HG03558 (cell line): ENCODE measurements around the gene SPP1.

Experiments used
- ATAC-seq: cut with Tn5 transposase; IDR thresholded peaks from one replicate; pipeline ENCODE4 v1.9.1; 2021; ENCODE audit warnings: moderate number of reproducible peaks; ENCODE audit not compliant: unreplicated experiment; ENCODE audit errors: extremely low read depth

Gene SPP1

GRCh38 chr4:87950936-87951511 is 24.5 kb upstream of the SPP1 start:
- ATAC-seq, result no peak

DNA sequence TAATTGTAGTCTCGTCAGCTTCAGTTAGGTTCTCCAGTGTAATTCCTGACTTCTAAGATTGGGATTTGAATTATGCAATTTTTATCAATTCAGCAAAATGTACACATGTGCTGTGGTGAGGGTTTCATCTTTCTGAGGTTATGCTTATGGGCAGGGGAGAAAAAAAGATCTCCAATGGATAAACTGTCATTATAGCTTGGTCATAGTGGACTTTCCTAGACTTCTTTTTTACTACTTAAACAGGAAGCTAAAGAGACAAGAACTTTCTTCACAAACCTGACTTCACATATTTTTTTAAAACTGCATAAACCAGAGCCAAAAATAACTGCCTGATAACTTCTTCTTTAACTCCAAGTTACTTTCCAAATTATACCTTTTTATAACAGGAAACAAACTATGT is 21.7 kb upstream of the SPP1 start:
- no peak for ATAC-seq

DNA sequence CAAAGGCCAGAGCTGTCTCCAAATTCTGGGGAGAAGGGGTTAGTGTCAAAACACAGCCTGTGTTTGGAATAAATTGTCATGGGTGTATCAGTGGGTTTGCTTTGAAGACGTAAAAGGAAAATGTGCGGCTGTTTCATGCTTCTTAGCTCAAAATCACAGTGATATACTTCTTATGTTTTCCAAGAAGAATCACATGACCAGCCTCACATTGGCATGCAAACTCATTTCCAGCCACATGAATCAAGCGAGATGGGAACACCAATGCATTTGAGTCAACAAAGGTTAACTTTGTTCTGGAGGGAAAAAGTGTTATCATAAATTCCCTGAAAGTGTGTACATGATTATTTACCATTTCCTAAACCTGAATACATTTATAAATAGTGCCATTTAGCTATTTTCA is 19.0 kb upstream of the SPP1 start:
- no peak for ATAC-seq

DNA sequence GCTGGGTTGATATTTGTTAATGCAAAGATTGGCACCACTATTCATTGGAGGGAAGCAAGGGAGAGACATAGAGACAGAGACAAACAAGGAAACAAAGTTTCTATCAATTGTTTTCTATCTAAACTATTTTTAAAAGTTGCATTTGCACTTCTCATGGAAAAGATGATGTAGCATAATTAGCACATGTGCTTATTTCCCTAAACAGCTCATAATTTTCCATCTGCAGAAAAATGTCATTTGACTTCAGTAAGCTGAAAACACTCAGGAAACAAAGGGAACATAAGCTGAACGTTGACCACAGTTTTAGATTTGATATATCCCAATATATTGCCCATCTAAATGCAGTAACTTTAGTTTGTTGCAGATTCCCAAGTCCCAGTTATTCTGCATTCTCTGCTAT is 18.5 kb upstream of the SPP1 start:
- no peak for ATAC-seq

DNA sequence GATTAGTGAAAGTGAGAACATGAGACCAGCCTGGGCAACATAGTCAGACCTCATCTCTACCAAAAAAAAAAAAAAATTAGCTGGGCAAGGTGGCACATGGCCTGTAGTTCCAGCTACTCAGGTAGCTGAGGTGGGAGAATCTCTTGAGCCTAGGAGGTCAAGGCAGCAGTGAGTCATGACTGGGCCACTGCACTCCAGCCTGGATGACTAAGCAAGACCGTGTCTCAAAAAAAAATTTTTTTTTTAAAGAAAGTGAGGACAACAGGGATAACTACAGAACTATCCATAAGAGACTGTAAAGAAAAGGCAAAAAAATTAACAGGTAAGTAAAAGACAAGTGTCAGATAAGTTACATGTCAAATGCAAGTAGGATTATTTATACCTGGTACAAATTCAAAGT is 13.5 kb upstream of the SPP1 start:
- no peak for ATAC-seq

DNA sequence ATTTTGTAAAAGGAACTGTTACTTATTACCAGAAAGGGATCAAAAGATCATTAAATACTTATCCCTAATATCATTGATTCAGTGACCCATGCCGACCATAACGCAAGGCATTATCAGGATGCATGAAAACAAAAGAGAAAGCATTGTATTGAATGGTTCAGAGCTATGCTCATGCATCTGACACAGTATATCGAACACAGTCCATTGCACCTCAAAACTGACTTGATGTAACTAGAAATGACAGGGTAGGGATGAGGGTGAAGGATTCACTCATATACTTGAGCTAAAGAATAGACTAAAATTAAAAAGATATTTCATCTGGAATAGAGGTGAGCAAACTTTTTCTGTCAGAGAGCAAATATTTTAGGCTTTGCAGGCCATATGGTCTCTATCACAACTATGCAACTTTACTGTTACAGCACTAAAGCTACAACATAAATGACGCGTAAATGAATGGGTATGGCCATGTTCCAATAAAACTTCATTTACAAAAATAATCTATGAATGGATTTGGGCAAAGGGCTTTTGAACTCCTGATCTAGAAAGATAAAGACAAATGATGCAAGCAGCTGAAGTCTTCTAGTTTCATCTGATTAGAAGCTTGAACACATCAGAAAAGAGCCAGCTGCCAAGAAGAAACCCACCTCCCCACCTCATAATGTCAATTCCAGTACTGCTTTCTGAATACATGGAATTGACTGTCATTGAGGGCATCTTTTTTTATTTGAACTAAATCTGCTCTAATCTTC is 12.9 kb upstream of the SPP1 start:
- no peak for ATAC-seq

DNA sequence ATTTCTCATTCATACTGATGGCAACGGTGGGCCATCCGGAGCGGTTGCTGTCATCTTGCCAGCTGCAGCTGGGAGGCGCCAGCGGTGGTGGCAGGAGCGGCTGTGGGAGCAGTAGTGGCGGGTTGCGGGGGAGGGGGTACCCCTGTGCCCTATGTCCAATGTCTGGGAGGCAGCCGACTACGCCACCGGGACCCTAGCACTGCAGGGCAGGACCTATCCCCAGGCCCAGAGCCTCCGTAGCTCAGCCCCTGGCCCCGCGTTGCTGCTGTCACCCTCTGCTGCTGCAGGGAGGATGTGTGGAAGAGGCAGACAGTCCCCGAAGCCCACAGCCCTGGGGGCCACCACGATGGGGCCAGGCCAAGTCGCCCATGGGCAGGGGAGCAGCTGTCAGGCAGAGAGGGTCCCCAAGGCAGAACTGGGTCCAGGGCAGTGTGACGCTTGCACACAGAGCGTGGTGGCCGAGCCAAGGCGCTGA is 10.0 kb upstream of the SPP1 start:
- ATAC-seq, result no peak

DNA sequence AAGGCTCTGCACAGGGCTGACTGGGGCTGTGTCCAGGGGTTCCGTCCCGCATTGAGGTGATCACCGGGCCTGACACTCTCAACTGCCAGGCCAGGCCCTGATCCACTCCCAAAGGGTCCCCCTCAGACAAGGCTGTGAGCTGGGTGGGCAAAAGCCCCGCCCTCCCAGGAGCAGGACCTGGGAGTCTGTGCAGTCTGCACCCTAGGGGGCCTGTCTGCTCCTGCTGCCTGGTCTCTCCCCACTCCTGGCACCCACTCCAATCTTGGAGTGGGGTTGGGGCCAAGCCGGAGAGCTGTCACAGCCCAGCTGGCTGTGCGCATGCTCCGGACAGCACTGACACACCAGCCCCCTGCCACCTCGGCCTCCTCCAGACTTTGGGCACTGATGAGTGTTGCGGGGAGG is 9.4 kb upstream of the SPP1 start:
- no peak for ATAC-seq

DNA sequence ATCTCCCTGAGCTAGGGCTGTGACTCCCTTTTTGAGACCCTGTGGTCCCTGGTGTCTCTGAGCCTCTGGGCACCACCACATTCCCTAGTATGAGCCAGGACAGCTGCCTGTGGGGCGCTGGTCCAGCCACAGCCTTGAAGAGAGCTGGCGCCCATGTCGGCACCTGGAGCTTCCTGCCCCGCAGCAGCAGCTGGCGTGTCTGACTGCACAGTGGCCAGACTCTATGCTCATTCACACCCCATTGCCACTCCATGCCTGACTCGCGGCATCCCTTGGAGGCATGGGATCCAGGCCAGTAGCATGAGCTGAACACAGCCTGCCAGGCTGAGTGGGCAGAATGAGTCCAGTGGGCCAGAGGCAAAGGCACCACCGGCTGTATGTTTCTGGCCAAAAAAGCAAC is 8.3 kb upstream of the SPP1 start:
- no peak for ATAC-seq

- no peak for ATAC-seq
Measured at GRCh38 chr4:87970121-87970520, 5.4 kb upstream of the SPP1 start.

GRCh38 chr4:87971866-87972265 is 3.6 kb upstream of the SPP1 start:
- no peak for ATAC-seq

GRCh38 chr4:87973283-87974169 is 2.0 kb upstream of the SPP1 start:
- no peak for ATAC-seq

- ATAC-seq, result no peak
Measured at GRCh38 chr4:87974856-87975462, 555 bp upstream of the SPP1 start.

- no peak for ATAC-seq
Measured at GRCh38 chr4:87977521-87978278, 2.2 kb downstream of the SPP1 start.

- ATAC-seq, result no peak
Measured at GRCh38 chr4:87978681-87979080, 3.2 kb downstream of the SPP1 start.

DNA sequence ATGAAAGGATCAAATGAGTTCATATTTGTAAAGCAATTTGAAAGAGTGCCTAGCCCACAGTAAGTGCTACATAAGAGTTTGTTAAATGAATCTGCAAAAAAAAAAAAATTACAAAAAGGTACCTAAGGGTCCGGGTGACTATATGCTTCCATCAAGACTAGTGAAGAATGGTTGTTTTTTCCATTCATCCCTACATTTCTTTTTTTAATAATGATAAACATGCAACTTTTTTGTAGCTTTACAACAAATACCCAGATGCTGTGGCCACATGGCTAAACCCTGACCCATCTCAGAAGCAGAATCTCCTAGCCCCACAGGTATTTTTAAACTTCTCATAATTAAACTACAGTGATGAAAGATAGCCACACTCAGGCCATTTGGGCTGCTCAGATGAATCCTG is 4.3 kb downstream of the SPP1 start:
- ATAC-seq, result no peak

GRCh38 chr4:87981486-87981885 is 6.0 kb downstream of the SPP1 start:
- no peak for ATAC-seq

GRCh38 chr4:87982036-87982435 is 6.5 kb downstream of the SPP1 start:
- no peak for ATAC-seq

DNA sequence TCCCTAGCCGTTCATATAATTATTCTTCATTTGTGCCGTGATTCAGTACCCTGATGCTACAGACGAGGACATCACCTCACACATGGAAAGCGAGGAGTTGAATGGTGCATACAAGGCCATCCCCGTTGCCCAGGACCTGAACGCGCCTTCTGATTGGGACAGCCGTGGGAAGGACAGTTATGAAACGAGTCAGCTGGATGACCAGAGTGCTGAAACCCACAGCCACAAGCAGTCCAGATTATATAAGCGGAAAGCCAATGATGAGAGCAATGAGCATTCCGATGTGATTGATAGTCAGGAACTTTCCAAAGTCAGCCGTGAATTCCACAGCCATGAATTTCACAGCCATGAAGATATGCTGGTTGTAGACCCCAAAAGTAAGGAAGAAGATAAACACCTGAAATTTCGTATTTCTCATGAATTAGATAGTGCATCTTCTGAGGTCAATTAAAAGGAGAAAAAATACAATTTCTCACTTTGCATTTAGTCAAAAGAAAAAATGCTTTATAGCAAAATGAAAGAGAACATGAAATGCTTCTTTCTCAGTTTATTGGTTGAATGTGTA is 7.0 kb downstream of the SPP1 start:
- ATAC-seq, result no peak

GRCh38 chr4:87983996-87984395 is 8.5 kb downstream of the SPP1 start:
- no peak for ATAC-seq
